ENCODE results near the gene PNMA8C.
"Not testable (repeated sequence)": the region's sequence is repeated elsewhere in the genome, so short reads cannot be mapped to it uniquely, and the experiment has no call there.

Gene PNMA8C

DNA sequence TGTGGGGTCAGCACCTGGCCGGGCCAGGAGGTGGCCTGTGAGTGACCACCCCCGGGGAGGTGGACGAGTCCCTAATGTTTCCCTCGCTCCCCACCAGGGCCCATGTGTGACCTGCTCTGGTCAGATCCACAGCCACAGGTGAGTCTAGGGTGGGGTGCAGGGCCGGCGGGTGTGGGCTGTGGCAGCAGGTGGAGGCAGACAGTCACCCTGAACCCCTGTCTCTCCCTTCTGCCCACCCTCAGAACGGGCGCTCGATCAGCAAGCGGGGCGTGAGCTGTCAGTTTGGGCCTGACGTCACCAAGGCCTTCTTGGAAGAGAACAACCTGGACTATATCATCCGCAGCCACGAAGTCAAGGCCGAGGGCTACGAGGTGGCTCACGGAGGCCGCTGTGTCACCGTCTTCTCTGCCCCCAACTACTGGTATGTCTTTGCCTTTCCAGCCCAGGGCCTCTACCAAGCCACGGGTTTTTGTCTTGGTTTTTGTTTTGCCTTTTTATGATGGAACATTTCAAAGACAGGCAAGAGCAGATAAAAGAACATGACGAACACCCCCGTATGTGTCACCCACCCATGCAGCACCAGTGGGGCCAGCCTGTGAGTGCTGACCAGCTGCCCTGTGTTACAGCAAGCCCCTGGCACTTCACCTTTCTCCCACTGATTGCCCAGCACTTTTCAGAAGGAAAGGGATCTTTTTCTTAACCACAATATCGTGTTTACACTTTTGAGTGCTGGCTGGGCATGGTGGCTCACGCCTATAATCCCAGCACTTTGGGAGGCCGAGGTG, 40.2 kb downstream of the PNMA8C start:
- DNase-seq (ENCODE audit: low read depth): no peak

DNA sequence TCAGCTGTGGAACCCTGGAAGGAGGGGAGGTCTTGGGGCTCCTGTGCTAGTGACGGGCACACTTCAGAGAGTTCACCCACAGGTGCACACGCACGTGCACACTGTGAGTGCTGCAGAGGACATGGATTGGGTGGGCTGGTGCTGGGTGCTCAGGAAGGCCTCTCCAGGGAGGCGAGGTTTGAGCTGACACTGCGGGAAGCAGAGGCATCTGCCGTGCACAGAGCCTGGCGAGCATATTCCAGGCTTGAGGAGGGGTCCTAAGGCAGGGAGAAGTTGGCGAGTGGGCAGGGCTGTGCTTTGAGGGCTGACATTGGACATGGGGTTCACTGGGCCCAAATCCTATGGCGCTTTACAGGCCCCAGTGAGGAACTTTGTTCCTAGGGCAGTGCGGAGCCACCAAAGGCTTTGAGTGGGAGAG, 41.0 kb downstream of the PNMA8C start:
- DNase-seq (ENCODE audit: low read depth): no peak

DNA sequence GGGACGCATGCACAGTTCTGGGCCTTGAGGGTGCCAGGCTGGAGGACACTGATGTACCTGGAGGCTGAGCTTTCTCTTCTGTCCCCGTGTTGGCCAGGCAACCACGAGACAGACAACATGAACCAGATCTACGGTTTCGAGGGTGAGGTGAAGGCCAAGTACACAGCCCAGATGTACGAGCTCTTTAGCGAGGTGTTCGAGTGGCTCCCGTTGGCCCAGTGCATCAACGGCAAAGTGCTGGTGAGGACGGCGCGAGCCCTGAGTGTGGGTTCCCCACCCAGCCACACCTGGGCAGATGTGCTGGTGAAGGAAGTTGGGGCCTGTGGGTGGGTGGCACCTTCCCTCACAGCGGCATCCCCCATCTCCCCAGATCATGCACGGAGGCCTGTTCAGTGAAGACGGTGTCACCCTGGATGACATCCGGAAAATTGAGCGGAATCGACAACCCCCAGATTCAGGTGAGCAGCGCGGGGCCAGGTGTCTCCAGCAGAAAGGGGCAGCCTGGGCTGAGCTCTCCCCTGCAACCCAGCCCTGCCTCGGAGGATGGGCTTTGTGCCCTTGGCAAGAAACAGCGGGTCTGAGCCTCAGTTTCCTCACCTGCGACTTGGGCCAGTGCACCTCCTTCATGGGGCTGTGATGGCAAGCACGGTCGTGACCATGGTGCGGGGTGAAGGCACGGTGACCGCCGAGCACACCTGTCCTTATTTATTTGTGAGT, 41.6 kb downstream of the PNMA8C start:
- DNase-seq (ENCODE audit: low read depth): no peak

DNA sequence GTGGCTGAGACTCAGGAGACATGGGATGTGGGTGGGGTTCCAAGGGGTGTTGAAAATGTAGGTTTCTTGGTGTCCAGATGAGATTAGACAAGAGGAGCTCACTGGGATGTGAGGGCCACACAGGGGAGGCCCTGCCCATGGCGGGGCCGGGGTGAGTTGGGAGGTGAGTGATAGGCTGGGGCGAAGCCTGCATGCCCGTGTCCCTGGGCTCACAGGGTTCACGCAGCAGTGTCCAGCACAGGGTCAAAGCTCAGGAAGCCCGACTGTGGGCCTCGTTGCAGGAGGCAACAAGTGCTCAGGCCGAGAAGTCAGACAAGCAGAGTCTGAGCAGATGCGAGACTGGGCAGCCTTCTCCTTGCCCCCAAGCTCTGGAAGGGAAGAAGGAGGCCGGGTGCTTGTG, 42.6 kb downstream of the PNMA8C start:
- no peak for DNase-seq (ENCODE audit: low read depth)

DNA sequence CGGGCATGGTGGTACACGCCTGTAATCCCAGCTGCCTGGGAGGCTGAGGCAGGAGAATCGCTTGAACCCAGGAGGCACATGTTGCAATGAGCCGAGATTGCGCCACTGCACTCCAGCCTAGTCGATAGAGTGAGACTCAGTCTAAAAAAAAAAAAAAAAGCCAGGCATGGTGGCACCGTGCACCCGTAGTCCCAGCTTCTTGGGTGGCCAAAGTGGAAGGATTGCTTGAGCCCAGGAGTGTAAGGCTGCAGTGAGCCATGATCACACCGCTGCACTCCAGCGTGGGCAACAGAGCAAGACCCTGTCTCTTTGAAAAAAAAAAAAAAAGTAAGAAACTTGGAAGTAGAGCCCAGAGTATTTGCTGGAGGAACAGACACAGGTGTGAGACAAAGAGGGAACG, 43.1 kb downstream of the PNMA8C start:
- DNase-seq (ENCODE audit: low read depth): no peak

DNA sequence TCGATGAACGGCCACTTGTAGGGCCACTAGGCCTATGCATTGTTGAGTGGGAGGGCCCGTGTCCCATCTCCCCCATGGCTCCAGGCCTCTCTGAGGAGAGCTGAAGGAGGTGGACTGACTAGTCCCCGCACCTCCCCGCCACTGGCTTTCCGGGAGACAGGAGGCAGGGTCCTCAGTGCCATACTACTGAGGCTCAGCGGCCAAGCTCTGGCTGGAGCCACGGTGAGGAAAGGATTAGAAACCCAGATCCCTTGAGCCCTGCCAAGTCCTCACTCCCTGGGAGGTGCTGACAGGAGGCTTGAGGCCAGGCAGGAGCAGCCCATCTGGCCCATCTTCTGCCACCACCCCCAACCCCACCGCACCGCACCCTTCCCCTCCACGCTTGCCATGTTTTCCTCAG, 44.3 kb downstream of the PNMA8C start:
- no peak for DNase-seq (ENCODE audit: low read depth)

DNA sequence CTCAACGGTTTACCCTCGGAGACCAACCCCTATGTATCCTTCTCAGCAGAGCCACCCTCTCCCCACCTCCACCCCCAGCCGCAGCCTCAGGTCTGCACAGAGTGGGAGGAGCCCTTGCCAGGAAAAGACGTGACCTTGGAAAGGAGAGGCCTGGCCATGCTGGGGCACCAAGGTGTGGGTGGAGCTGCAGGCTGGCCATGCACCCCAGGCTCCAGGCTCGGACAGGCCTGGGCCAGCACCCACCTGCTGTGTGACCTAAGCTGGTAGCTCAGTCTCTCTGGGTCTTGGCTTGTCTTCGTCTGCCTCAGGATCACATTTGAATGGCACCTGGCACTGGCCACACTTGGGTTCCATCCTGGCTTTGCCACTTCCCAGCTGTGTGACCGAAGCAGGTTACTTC, 44.9 kb downstream of the PNMA8C start:
- no peak for DNase-seq (ENCODE audit: low read depth)

DNA sequence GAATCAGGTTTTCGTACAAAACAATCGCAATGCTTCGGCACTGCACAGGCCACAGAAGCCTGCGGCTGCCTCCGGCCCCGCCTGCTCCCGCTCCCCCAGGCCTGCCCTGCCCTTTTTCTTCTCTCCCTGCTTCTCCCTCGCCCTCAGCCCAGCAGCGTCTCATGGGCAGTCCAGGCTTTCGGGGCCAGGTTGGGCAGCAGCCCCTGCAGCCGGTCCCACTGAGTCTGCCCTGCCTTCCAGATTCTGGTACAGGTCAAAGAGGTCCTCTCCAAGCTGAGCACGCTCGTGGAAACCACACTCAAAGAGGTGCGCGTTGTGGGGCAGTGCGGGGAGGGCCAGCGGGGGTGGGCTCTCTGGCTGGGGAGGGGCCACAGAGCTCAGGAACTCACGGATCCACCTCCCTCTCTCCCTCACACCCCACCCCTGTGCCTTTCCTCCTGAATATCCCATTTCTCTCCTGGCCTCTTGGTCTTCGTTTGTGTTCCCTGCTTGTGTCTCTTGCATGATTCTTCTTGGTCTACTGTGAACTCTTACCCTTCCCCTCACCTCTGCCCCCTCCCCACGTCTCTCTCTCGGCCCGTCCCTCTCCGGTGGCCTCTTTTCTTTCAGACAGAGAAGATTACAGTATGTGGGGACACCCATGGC, 45.4 kb downstream of the PNMA8C start:
- DNase-seq (ENCODE audit: low read depth): no peak

DNA sequence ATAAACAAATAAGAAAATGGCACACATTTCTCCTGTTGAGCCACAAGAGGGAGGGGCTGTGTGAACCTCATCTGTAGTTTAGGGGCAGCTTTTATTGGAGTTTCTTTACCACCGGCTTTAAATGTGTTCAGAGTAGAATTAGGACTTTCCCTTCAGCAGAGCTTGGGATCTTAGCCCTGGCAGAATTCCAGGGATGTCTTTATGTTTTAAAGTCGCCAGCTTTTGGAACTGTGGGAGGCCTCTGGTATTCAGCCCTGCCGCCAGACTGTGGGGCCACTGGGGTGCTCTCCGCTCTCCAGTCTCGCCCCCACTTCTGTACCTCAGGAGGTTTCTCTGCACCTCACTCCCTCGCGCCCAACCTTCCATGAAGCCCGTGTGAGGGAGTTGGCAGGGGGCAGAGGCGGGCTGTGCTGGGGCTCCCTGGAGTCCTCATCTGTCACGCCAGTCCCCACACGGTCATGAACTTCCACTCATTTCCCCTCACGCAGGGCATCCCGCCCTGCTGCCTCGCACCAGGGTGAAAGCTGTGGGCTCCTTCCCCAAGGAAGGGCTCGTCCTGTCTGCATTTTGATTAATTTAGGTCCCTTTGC, 46.9 kb downstream of the PNMA8C start:
- DNase-seq (ENCODE audit: low read depth): no peak

DNA sequence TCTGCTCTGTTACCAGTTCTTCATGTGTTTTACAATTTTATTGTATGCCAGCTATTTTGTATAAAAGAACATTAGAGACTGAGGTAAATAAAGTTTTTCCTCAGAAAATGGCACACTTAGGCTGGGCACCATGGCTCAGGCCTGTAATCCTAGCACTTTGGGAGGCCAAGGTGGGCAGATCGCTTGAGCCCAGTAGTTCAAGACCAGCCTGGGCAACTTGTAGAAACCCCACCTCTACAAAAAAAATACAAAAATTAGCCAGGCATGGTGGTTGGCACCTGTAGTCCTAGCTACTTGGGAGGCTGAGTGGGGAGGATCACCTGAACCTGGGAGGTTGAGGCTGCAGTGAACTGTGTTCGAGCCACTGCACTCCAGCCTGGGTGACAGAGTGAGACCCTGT, 47.4 kb downstream of the PNMA8C start:
- DNase-seq (ENCODE audit: low read depth): no peak

DNA sequence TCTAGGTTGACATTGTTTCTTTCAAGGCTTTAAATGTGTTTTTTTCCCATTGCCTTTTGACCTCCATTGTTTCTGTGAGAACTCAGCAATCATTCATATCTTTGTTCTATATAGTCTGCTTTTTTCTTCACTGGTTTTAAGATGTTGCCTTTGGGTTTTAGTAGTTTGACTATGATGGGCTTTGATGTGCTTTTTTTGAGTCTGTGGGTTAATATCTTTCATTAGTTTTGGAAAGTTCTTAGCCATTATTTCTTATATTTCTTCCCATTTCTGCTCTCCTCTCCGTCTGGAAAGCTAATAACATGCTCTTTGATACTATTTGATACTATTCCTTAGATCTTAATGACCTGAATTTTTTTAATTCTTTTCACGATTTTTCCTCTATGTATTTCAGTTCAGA, 48.0 kb downstream of the PNMA8C start:
- no peak for DNase-seq (ENCODE audit: low read depth)

DNA sequence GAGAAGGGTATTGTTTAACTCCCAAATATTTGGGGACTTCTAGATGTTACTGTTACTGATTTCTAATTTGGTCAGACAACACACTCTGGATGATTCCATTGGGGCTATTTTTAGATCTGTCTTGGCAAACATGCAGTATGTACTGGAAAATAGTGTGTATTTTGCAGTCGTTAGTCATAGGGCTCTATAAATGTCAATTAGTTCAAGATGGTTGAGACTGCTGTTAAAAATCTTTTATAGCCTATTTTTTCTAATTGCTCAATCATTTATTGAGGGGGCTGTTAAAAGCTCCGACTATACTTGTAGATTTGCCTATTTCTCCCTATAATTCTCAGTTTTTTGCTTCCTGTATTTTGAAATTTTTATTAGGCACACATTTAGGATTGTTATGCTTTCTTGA, 50.5 kb downstream of the PNMA8C start:
- DNase-seq (ENCODE audit: low read depth): peak; percentile 92

DNA sequence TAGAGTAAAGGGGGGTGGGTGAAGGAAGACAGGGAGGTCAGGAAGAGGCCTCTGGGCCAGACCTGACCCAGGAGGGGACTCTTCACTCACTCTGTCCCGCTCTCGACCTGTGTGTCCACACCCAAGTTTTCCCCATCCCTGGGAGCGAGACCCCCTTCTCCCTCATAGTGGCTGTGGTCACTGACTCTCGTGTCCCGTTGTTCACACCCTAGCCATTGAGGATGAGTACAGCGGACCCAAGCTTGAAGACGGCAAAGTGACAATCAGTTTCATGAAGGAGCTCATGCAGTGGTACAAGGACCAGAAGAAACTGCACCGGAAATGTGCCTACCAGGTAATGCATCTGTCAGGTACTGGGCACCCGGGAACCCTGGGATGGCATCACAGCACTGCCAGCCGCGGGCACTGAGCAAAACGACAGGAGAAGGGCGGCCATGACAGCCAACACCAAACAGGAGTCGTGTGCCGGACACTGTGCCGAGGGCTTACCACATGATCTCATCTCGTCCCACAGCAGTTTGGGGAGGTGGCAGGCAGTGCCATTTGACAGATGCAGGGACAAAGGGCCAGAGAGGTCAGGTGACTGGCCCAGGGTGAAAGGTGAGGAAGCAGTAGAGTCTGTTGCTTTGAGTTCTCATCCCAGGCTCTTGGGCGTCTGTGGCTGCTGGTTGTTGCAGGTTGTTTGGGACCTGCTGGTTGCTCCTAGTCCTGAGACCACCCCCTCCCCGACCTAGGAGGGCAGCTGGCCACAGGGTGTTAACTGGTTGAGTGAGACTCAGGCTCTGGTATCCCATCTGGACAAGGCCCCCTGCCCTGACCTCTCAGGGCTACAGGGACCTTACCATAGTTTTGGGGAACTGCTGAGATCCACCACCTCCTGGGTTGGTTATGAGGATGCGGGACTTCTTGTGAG, 52.2 kb downstream of the PNMA8C start:
- no peak for DNase-seq (ENCODE audit: low read depth)

DNA sequence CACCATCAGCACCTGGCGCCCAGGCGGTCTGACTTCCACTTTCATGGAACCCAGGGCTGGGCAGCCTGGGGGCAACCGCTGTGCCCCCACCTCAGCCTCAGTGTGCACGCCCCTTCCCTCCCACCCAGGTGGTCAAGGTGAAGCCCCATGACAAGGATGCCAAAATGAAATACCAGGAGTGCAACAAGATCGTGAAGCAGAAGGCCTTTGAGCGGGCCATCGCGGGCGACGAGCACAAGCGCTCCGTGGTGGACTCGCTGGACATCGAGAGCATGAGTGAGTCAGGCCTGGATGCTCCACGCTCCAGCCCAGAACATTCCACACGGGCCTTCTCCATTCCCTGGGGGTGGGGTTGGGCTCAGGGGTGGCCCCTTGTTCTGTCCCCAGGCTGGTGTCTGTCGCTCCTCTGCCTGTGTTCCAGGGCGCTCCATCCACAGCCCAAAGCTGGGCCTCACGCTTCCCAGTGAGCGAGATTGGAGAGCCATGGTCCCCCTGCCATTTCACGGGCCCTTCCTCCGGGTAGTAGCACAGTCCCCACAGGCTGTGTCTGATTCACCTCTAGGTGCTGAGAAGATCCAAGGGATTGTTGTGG, 53.2 kb downstream of the PNMA8C start:
- not testable (repeated sequence) for DNase-seq (ENCODE audit: low read depth)

All from EH (cell line).